Measurements from ENCODE around the gene ADGRL4. TPM values are rescaled to one million over a fixed set of nuclear protein-coding genes. Genes with fewer than 3 reads are reported as not detected.
"Not testable (repeated sequence)": the region's sequence is repeated elsewhere in the genome, so short reads cannot be mapped to it uniquely, and the experiment has no call there.

The ADGRL4 gene
- total and polyA plus RNA-seq, 2 donors, result 2.4 to 12.3 TPM

DNA sequence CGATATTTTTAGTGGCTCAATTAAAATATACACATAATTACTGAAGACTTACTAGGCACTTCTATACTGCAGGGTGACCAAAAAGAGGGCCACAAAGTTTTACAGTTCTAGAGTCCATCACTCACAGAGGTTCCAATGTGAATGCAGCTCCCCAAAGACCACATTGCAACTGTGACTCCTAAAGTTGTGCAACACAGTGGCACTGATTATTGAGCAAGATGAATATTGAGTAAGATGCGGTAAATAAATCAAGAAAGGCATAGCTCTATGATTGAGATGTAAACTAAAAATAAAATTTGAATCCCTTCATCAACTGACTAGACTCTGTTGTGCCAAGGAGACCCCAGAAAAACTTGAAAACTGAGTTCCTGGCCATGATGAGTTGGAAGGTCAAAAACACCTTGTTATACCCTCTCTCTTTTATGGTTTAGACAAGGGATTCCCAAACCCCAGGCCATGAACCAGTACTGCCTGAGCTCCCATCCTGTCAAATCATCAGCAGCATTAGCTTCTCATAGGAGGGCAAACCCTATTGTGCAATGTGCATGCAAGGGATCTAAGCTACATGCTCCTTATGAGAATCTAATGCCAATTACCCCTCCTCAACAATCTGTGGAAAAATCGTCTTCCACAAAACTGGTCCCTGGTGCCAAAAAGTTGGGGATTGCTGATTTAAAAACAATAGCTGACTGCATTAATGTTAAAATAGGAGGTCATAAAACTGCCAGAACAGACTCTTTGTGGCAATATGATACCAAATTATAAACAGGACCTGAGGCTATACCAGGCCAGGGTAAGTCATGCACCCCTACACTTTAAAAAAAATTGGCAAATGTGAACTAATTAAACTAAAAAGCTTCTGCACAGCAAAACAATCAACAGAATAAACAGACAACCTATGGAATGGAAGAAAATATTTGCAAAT, 94.3 kb downstream of the ADGRL4 start:
- Histone ChIP-seq H3K4me3 (ENCODE audit: low read length in 2 of 2) (no peak overlapping the region), H3K27me3 (ENCODE audit: control insufficient read depth in 2 of 2, insufficient read depth in 1 of 2, low read length in 1 of 2) (no peaks in the 10 kb centered on the region), H3K9me3 (ENCODE audit: control insufficient read depth in 2 of 2, insufficient read depth in 1 of 2, low read length in 1 of 2) (no peaks in the 10 kb centered on the region), H3K36me3 (ENCODE audit: control insufficient read depth in 2 of 2, insufficient read depth in 2 of 2, low read length in 1 of 2) (no peaks in the 10 kb centered on the region), H3K27ac (ENCODE audit: low read depth in 1 of 2, low read length in 1 of 2) (no peak overlapping the region), H3K4me1 (ENCODE audit: control insufficient read depth in 2 of 2, insufficient read depth in 2 of 2, low read length in 2 of 2) (no peaks in the 10 kb centered on the region)
- WGBS, result 92% methylated on average over 3 of the region's 3 CpGs
- DNase-seq (ENCODE audit: low read depth in 6 of 9, low spot score in 9 of 9), result no peak

DNA sequence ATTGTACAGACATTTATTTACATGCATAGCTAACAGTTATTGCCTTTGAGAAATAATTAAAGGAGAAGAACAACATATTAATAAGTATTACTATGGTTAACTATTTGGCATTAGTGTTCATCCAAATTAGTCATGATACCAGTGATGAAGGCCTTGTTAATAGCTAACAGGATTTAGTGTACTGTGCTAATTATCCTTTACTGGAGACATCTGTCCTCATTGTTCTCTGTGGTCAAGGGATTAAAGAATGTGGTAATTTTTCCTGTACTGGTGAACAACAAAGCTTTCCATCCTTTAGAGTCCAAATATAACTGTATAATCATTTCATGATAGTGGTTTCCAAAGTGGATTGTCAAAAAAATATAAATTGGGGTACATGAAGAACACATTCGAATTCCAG, 103.9 kb downstream of the ADGRL4 start:
- Histone ChIP-seq H3K36me3 (ENCODE audit: control insufficient read depth in 2 of 2, insufficient read depth in 2 of 2, low read length in 1 of 2) (no peaks in the 10 kb centered on the region), H3K27ac (ENCODE audit: low read depth in 1 of 2, low read length in 1 of 2) (no peak overlapping the region), H3K27me3 (ENCODE audit: control insufficient read depth in 2 of 2, insufficient read depth in 1 of 2, low read length in 1 of 2) (no peaks in the 10 kb centered on the region), H3K9me3 (ENCODE audit: control insufficient read depth in 2 of 2, insufficient read depth in 1 of 2, low read length in 1 of 2) (no peaks in the 10 kb centered on the region), H3K4me3 (ENCODE audit: low read length in 2 of 2) (no peak overlapping the region), H3K4me1 (ENCODE audit: control insufficient read depth in 2 of 2, insufficient read depth in 2 of 2, low read length in 2 of 2) (no peaks in the 10 kb centered on the region)
- 93% methylated on average over 1 of the region's 1 CpG for WGBS
- no peak for DNase-seq (ENCODE audit: low read depth in 6 of 9, low spot score in 9 of 9)

DNA sequence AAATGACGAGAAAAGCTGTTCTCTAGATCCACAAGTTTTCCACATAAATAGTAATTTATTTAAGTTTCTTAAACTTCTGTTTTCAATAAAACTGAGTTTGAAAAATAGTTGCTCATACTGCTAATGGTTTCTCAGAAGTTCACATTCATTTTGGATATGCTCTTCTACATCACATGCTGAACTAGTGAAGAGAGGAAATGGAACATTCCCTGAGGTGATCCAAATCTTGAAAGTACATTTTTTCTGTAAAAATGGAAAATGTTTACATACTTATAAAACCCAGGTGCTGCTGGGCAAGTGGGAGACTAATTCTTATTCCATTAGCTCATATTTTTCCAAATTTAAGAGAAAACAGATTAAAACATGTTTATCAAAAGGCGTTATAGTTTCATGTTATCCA, 111.7 kb downstream of the ADGRL4 start:
- no peak for DNase-seq (ENCODE audit: low read depth in 6 of 9, low spot score in 9 of 9)
- 94% methylated on average over 2 of the region's 2 CpGs for WGBS
- no peak overlapping the region for H3K27ac ChIP-seq (ENCODE audit: low read depth in 1 of 2, low read length in 1 of 2)
- no peaks in the 10 kb centered on the region for H3K27me3 ChIP-seq (ENCODE audit: control insufficient read depth in 2 of 2, insufficient read depth in 1 of 2, low read length in 1 of 2)
- H3K9me3 ChIP-seq (ENCODE audit: control insufficient read depth in 2 of 2, insufficient read depth in 1 of 2, low read length in 1 of 2), result no peaks in the 10 kb centered on the region
- no peak overlapping the region for H3K4me3 ChIP-seq (ENCODE audit: low read length in 2 of 2)
- no peaks in the 10 kb centered on the region for H3K36me3 ChIP-seq (ENCODE audit: control insufficient read depth in 2 of 2, insufficient read depth in 2 of 2, low read length in 1 of 2)
- no peaks in the 10 kb centered on the region for H3K4me1 ChIP-seq (ENCODE audit: control insufficient read depth in 2 of 2, insufficient read depth in 2 of 2, low read length in 2 of 2)

DNA sequence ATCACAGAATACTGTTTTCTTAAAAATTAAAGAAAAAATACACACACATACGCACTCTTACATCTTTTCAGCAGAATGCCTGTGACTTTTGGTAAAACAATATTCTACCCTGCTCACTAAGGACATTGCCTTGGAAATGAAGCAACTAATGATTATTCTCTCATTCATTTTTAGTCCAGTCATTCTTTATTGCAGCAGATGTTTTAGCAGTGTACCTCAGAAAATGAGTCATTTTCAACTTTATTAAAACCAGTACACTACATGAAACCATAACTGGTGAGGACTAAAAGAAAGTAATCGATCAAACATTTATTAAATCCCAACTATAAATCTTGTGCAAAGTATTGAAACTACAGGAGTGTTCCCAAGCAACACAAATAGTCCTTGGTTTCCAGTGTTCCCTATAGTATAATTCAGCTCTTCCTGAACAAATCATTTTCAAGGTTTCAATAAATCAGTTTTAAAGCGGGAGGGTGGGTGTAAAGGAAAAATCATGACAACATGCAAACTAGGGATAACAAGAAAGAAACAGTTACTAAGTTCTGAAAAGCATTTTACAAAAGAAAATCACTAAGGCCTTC, 114.2 kb downstream of the ADGRL4 start:
- H3K36me3 ChIP-seq (ENCODE audit: control insufficient read depth in 2 of 2, insufficient read depth in 2 of 2, low read length in 1 of 2), result no peaks in the 10 kb centered on the region
- no peaks in the 10 kb centered on the region for H3K27me3 ChIP-seq (ENCODE audit: control insufficient read depth in 2 of 2, insufficient read depth in 1 of 2, low read length in 1 of 2)
- H3K27ac ChIP-seq (ENCODE audit: low read depth in 1 of 2, low read length in 1 of 2), result no peak overlapping the region
- H3K4me1 ChIP-seq (ENCODE audit: control insufficient read depth in 2 of 2, insufficient read depth in 2 of 2, low read length in 2 of 2), result no peaks in the 10 kb centered on the region
- no peaks in the 10 kb centered on the region for H3K9me3 ChIP-seq (ENCODE audit: control insufficient read depth in 2 of 2, insufficient read depth in 1 of 2, low read length in 1 of 2)
- no peak for DNase-seq (ENCODE audit: low read depth in 6 of 9, low spot score in 9 of 9)
- H3K4me3 ChIP-seq (ENCODE audit: low read length in 2 of 2), result no peak overlapping the region
- WGBS, result 96% methylated on average over 3 of the region's 3 CpGs

DNA sequence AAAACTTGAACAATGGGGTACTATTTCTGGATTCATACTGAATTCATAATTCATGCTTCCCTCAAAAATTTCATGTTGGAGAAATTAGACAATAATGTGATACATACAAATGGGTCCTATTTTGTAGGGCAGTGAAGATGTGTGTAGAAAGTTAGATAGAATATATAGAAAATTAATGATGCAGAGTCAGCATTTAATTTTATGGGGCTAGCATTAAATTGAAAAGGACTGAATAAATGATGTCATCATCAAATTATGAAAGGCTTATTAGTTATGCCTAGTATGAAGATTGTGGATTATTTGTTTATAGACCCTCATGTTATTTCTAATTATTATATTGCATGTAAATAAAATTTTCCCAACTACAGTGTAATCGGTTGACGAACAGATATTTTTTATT, 119.1 kb downstream of the ADGRL4 start:
- Histone ChIP-seq H3K4me3 (ENCODE audit: low read length in 2 of 2) (no peak overlapping the region), H3K27ac (ENCODE audit: low read depth in 1 of 2, low read length in 1 of 2) (no peak overlapping the region), H3K27me3 (ENCODE audit: control insufficient read depth in 2 of 2, insufficient read depth in 1 of 2, low read length in 1 of 2) (no peaks in the 10 kb centered on the region), H3K36me3 (ENCODE audit: control insufficient read depth in 2 of 2, insufficient read depth in 2 of 2, low read length in 1 of 2) (no peaks in the 10 kb centered on the region), H3K4me1 (ENCODE audit: control insufficient read depth in 2 of 2, insufficient read depth in 2 of 2, low read length in 2 of 2) (no peaks in the 10 kb centered on the region), H3K9me3 (ENCODE audit: control insufficient read depth in 2 of 2, insufficient read depth in 1 of 2, low read length in 1 of 2) (no peaks in the 10 kb centered on the region)
- WGBS, result 96% methylated on average over 2 of the region's 2 CpGs
- DNase-seq (ENCODE audit: low read depth in 6 of 9, low spot score in 9 of 9), result no peak

DNA sequence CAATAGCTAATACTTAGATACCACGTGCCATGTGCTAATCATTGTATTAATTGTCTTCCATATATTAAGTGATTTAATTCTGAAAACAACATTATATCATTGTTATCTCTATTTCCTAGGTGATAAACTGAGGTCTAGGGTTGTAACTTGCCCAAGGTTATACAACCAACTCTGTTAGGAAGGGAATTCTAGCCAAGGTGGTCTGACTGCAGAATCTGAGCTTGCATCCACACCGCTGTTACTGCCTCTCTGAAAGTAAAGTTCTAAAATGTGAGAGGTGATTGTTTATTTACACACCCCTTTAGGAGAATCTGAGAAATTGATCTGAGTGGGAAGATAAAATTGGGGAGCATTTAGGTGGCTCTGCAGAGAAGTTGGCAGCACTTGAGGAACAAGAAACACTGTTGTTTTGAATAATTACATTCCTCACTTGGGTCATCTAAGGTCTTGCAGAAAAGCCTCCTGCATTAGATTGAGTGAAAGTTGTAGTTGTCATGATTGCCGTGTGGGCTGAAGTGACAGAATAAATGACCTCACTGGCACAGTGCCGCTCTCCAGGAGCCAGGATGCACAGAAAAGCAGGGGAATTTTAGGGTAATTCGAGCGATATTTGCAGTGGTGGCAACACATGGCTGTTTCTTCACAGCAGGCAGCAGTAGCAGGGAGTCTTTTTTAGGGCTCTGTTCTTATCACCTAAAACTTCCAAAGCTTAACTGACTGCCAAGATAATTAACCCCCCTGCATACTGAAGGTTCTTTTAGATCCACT, 121.7 kb downstream of the ADGRL4 start:
- H3K9me3 ChIP-seq (ENCODE audit: control insufficient read depth in 2 of 2, insufficient read depth in 1 of 2, low read length in 1 of 2), result no peaks in the 10 kb centered on the region
- H3K4me1 ChIP-seq (ENCODE audit: control insufficient read depth in 2 of 2, insufficient read depth in 2 of 2, low read length in 2 of 2), result no peaks in the 10 kb centered on the region
- H3K36me3 ChIP-seq (ENCODE audit: control insufficient read depth in 2 of 2, insufficient read depth in 2 of 2, low read length in 1 of 2), result no peaks in the 10 kb centered on the region
- no peak overlapping the region for H3K27ac ChIP-seq (ENCODE audit: low read depth in 1 of 2, low read length in 1 of 2)
- H3K27me3 ChIP-seq (ENCODE audit: control insufficient read depth in 2 of 2, insufficient read depth in 1 of 2, low read length in 1 of 2), result no peaks in the 10 kb centered on the region
- DNase-seq (ENCODE audit: low read depth in 6 of 9, low spot score in 9 of 9), result no peak
- no peak overlapping the region for H3K4me3 ChIP-seq (ENCODE audit: low read length in 2 of 2)
- WGBS, result 73% methylated on average over 6 of the region's 6 CpGs

DNA sequence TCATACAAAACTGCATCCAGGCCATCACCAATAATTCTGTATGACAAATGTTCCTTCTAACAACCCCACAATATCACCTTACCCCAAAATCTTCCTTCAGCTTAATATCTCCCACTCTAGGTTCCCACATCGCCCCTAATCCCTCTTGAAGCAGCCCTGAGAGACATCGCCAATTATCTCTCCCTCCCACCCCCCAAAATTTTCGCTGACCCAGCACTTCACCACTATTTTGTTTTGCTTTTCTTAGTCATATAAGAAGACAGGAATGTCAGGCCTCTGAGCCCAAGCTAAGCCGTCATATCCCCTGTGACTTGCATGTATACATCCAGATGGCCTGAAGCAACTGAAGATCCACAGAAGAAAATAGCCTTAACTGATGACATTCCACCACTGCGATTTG, 126.3 kb downstream of the ADGRL4 start:
- Histone ChIP-seq H3K9me3 (ENCODE audit: control insufficient read depth in 2 of 2, insufficient read depth in 1 of 2, low read length in 1 of 2) (no peaks in the 10 kb centered on the region), H3K36me3 (ENCODE audit: control insufficient read depth in 2 of 2, insufficient read depth in 2 of 2, low read length in 1 of 2) (no peaks in the 10 kb centered on the region), H3K27ac (ENCODE audit: low read depth in 1 of 2, low read length in 1 of 2) (no peak overlapping the region), H3K4me1 (ENCODE audit: control insufficient read depth in 2 of 2, insufficient read depth in 2 of 2, low read length in 2 of 2) (no peaks in the 10 kb centered on the region), H3K4me3 (ENCODE audit: low read length in 2 of 2) (no peak overlapping the region), H3K27me3 (ENCODE audit: control insufficient read depth in 2 of 2, insufficient read depth in 1 of 2, low read length in 1 of 2) (no peaks in the 10 kb centered on the region)
- WGBS, result 91% methylated on average over 5 of the region's 5 CpGs
- DNase-seq (ENCODE audit: low read depth in 6 of 9, low spot score in 9 of 9), result no peak

DNA sequence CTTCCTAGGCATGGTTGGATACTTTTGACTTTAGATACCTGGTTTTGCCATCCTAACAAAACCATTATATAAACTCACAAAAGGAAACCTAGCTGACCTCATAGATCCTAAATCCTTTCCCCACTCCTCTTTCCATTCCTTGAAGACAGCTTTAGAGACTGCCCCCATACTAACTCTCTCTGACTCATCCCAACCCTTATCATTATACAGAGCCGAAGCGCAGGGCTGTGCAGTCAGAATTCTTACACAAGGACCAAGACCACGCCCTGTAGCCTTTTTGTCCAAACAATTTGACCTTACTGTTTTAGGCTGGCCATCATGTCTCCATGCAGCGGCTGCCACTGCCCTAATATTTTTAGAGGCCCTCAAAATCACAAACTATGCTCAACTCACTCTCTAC, 130.5 kb downstream of the ADGRL4 start:
- not testable (repeated sequence) for H3K4me1 ChIP-seq (ENCODE audit: control insufficient read depth in 2 of 2, insufficient read depth in 2 of 2, low read length in 2 of 2); H3K9me3 ChIP-seq (ENCODE audit: control insufficient read depth in 2 of 2, insufficient read depth in 1 of 2, low read length in 1 of 2); H3K36me3 ChIP-seq (ENCODE audit: control insufficient read depth in 2 of 2, insufficient read depth in 2 of 2, low read length in 1 of 2); H3K27ac ChIP-seq (ENCODE audit: low read depth in 1 of 2, low read length in 1 of 2); DNase-seq (ENCODE audit: low read depth in 6 of 9, low spot score in 9 of 9); H3K4me3 ChIP-seq (ENCODE audit: low read length in 2 of 2); H3K27me3 ChIP-seq (ENCODE audit: control insufficient read depth in 2 of 2, insufficient read depth in 1 of 2, low read length in 1 of 2)
- WGBS, result 92% methylated on average over 4 of the region's 4 CpGs

DNA sequence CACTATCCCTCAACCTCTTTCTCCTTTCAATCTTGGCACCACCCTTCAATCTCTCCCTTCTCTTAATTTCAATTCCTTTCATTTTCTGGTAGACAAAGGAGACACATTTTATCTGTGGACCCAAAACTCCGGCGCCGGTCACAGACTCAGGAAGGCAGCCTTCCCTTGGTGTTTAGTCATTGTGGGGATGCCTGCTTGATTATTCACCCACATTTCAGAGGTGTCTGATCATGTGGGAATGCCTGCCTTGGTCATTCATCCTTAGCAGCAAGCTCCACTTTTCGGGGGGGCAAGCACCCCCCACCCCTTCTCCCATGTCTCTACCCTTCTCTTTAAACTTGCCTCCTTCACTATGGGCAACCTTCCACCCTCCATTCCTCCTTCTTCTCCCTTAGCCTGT, 133.7 kb downstream of the ADGRL4 start:
- not testable (repeated sequence) for H3K4me1 ChIP-seq (ENCODE audit: control insufficient read depth in 2 of 2, insufficient read depth in 2 of 2, low read length in 2 of 2); H3K27ac ChIP-seq (ENCODE audit: low read depth in 1 of 2, low read length in 1 of 2); H3K36me3 ChIP-seq (ENCODE audit: control insufficient read depth in 2 of 2, insufficient read depth in 2 of 2, low read length in 1 of 2); H3K27me3 ChIP-seq (ENCODE audit: control insufficient read depth in 2 of 2, insufficient read depth in 1 of 2, low read length in 1 of 2); DNase-seq (ENCODE audit: low read depth in 6 of 9, low spot score in 9 of 9); H3K4me3 ChIP-seq (ENCODE audit: low read length in 2 of 2); H3K9me3 ChIP-seq (ENCODE audit: control insufficient read depth in 2 of 2, insufficient read depth in 1 of 2, low read length in 1 of 2)
- WGBS, result 72% methylated on average over 4 of the region's 4 CpGs
